Mucosa of gallbladder (tissue), 1 donor: ENCODE results near the gene SSBP2. TPM values are rescaled to one million over a fixed set of nuclear protein-coding genes. Genes with fewer than 3 reads are reported as not detected.
"Not testable (repeated sequence)": the region's sequence is repeated elsewhere in the genome, so short reads cannot be mapped to it uniquely, and the experiment has no call there.

Experiments
- DNase-seq: peaks from one replicate; pipeline ENCODE4 v3.0.0-alpha.2; 2020; ENCODE audit warnings: low spot score
- total RNA-seq: library from RNA; stranded (reverse); gene quantifications from one replicate; pipeline ENCODE4 v1.2.1, GENCODE V29; 2021
- donor health status: DM: no; HTN: no; CAD: no.

SSBP2 gene
- total RNA-seq, 1 donor from 2014 or later = 67.5 TPM

DNA sequence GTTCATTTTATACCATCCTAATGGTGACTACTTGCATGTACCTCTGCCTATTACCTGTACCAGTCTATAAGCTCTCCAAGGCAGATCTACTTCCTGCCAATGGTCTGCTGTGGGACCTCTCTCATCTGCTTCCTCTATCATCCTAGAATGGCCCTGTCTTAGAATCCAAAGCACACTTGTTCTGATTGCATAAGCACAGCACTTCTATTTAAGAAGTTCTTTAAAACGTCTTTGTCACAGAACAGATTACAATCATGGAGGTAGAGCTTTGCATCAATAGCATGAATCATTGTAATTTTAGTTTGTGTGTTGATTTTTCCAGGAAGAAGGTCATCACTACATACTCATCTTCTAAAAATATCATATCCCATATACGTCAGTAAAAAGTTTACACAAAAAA lies 225.2 kb downstream of the SSBP2 start:
- no peak for DNase-seq

- no peak for DNase-seq
Measured at GRCh38 chr5:81524015-81524414, 226.9 kb downstream of the SSBP2 start.

DNA sequence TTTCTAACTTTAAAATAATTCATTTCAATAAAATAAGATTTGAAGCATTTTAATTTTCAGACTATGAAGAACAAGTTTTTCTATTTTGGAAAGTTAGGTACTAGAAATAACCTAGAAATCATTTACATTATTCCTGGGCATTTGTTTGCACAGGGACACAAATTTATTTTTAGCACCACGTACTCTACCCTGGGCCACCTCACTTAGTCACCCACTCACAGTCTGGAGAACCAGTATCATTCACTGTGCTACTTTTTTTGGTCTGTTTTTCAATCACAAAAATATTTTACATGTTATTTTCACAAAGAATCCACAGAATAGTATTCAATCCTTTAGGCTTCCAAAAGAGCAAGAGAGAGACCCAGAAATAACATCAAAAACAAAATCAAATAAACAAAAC lies 228.3 kb downstream of the SSBP2 start:
- DNase-seq = no peak

DNA sequence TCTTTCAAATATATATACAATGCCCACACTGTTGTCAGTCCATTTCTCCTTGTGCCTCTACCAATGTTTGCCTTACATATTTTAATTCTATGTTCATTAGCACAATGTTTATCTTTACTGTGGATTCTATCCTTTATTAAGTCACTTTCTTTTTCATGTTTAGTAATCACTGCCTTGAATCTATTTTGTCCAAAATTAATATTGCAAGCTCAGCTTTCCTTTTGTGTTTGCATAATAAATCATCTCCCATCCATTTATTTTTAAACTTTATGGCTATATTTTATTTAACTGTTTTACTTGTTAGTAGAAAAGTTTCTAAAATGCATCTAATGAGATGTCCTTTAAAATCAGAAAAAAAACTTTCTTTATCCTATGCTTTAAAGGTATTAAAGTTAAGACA lies 230.1 kb downstream of the SSBP2 start:
- no peak for DNase-seq

DNA sequence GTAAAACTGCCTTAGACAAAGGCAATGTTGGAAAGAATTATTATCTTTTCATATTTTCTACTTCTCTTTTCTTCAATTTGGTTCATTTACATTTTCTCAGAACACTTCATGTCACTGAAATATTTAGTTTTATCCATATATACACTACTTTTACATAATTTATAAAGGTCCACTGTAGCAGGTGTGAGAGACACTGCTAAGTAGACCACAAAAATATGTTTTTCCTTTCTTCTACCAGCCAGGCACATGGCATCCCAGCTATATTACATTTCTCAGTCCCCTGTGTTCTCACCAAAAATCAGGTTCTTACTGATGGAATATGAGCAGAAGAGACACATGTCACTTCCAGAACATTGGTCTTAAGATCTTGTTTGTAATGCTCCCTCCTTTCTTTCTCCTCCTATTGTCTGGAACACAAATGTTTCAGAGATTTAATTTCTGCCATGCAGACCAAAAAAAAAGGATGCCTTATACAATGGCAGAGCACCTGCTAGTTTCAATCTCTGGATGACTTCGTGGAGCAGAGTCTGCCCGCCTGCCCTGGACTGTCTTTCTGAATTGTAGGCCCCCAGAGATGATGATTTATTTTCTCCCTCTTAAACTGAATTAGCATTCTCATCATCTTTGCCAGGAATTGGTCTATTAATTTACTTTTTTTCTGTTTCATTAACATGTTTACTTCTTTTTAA lies 231.5 kb downstream of the SSBP2 start:
- no peak for DNase-seq

GRCh38 chr5:81517462-81517861 lies 233.4 kb downstream of the SSBP2 start:
- DNase-seq = no peak

GRCh38 chr5:81516091-81516490 lies 234.8 kb downstream of the SSBP2 start:
- no peak for DNase-seq

DNA sequence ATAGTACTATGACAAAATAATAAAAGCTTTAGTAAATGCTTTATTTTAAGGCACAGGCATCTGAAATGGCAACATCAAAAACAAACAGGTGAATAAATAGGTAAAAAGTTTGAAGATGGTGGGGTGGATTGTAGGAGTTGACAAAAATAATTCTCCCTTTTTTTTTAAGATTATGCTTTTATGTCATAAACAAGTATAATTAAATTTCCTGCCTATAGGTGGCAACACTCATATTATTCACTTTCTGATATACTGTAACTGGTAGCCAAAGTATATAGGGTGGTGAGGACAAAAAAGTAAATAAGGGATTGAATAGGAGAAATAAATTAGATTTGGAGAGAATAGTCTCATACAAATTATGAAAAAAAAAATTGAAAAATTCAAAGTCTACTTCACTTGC lies 236.9 kb downstream of the SSBP2 start:
- no peak for DNase-seq

DNA sequence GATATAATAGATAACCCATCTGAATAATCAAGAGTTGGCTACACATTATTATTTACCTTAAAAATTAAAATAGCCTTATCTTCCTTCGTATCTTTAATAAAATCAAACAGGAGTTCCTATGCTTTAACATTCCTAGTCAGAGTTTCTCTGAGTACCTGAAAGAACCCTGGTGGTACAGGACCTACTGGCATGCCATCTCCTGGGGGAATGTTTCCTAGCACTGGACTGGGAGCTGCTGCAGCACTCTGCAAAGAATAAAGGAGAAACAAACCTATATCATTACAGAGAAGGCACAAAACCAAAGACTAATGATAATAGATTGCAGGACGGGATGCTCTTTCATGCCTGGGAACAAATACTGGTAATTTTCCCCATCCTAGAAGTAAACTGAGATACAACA lies 237.4 kb downstream of the SSBP2 start:
- DNase-seq = no peak

DNA sequence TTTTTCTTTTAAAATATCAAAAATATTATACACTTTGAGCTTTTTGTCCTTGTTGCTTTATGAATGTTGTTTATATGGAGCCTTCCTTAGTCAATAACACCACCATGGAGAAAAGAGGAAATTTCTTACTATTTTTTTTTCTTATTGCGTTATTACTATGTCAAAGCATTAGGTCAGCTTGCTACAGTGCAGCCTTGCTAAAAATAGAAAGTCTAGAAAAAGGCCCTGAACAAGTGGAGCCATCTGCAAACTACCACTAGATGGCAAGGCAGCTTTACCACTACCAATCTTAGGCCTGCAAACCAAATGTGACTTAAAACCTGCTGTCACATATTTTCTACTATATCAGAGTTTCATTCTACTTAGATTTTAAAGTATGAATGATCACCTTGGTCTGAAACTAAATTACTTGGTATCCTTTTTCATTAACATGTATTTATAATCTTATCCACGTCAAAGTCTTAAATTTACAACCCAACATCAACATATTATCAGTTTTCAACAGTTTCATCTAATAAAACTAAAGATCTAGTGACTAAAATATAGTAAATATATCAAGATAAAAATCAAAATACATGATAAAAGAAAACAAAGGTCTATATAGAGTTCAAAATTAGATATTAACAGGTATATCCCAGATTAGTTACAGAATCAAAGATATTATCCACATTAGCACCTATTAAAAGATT lies 243.9 kb downstream of the SSBP2 start:
- DNase-seq = peak; percentile 76

GRCh38 chr5:81506378-81506777 lies 244.5 kb downstream of the SSBP2 start:
- no peak for DNase-seq

GRCh38 chr5:81505672-81506071 lies 245.2 kb downstream of the SSBP2 start:
- DNase-seq = no peak

DNA sequence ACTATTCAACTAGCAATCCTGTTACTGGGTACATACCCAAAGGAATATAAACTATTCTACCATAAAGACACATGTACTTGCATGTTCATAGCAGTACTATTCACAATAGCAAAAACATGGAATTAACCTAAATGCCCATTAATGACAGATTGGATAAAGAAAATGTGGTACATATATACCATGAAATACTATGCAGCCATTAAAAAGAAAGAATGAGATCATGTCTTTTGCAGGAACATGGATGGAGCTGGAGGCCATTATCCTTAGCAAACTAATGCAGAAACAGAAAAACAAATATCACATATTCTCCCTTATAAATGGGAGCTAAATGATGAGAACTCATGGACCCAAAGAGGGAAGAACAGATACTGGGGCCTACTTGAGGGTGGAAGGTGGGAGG lies 247.3 kb downstream of the SSBP2 start:
- not testable (repeated sequence) for DNase-seq

DNA sequence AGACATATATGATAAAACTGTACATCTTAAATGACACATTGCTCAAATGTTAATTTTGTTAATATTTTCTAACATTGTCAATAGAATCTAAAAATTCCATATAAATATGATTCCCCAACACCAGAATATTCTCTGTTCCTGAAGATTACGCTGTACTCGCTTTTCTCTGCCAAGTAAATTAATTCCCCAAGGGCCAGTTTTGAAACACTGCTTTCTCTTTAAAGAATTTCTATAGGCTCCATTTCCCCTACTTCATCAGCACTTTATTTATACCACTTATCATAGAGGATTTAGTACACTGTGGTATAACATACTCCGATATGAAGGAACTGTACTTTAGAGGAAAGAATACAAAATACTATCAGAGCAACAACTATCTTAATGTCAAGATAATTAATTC lies 255.6 kb downstream of the SSBP2 start:
- DNase-seq = no peak

DNA sequence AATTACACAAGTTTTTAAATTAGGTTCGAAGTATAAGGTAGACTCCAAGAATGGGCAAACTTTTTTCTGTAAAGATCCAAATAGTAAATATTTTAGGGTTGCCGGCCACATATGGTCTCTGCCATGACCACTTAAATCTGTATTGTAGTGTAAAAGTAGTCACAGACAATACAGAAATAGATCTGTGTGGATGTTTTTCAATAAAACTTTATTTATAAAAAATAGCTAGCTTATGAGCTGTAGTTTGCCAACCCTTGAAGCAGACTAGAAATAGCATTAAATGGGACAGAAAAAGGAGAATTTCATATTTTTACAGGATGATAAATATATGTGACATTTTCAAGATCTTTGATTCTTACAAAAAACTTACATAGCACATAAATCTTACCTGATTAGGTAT lies 262.0 kb downstream of the SSBP2 start:
- DNase-seq = no peak

- DNase-seq = no peak
Measured at GRCh38 chr5:81486711-81487110, 264.2 kb downstream of the SSBP2 start.

DNA sequence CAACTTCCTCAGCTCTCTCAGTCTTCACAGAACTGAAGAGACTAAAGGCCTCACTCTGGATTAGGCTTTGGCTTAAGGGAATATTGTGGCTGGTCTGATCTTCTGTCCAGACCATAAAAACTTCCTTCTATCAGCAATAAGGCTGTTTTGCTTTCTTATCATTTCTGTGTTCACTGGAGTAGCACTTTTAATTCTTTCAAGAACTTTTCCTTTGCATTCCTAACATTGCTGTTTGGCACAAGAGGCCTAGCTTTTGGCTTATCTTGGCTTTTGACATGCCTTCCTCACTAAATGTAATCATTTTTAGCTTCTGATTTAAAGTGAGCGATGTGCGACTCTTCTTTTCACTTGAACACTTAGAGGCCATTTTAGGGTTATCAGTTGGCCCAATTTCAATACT lies 268.3 kb downstream of the SSBP2 start:
- no peak for DNase-seq

- DNase-seq = not testable (repeated sequence)
Measured at GRCh38 chr5:81473395-81473794, 277.5 kb downstream of the SSBP2 start.

DNA sequence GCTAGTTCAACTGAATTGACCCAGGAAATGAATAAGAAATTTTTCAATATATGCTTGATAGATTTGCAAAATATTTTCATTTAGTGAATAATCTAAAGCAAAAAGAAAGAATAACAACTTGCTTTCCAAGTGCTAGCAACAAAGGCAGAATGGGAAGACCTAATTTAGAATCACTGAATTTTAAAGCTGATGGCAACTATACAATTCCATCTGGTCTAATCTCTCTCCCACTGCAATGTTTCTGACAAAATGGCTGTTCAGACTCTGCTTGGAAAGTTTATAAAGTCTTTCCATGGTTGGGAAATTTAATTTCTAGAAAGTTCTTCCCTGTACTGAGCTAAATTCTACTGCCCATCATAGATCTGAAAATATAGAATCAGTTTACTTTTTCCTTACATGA lies 281.2 kb downstream of the SSBP2 start:
- no peak for DNase-seq

DNA sequence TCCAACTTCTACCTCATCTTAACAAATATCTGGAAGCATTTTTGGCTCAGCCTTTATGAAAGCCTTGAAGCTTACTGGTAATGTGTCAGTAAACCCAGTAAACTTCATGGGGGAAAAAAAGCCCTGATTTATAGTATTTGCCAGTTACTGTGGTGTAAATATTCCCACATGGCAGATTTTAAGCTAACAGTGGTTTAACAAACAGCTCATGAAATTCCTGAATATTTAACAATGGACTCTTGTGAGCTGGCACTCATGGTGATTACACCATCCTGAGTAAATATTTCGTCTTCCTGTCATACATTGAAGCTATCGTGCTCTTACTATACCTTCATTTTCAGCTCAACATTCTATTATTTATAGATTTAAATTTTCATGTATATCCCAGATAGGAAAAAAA lies 300.0 kb downstream of the SSBP2 start:
- no peak for DNase-seq

DNA sequence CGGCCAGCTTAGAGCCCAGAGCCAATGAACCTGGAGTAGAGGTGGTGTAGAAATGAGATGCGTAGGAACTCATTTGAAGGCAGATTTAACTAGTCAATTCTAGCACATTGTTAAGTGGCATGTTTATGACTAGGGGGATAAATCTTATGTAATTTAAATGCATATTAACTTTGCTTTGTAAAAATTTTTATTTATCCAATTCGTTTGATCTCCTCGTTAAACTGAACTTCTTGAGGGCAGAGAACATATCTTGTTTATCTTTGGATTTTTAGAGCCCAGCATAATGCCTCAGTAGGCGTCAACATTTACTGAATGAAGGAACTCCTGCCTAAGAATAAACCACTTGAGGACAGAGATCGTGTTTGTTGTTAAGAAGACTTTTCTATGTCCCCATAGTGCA lies 315.9 kb downstream of the SSBP2 start:
- no peak for DNase-seq

DNA sequence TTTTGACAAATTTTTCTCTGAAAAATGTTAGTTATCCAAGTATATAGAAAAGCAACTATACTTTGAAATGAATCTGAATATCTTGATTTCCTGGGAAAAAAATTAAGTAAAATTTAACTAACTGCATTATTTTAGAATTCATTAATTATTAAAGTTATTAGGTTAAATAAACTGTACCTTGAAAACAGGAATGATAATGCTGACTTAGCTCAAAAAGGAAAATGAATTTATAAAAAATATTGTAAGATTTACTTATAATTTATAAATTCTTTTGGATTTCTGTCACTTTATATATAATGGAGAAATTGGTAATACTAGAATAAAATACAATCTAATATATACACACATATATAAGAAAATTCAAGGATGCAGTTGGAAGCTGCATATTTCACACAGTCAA lies 320.9 kb downstream of the SSBP2 start:
- no peak for DNase-seq

DNA sequence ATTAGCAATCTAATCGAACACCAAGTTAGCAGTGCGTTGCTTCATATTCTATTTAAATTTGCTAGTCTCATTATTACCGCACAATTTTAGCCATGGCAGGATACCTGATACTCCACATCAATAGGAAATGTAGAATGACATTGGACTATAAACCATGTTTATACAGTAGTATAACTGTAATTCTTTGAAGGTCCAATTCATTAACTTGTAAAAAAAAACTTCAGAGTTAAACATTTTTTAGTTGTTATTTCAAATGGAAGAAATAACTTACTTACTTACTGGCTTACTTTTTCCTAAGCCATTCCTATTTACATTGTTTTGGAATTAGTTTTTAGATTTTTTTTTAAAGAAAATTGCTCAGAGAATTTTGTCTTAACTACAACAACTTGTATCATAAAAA lies 321.5 kb downstream of the SSBP2 start:
- no peak for DNase-seq

GRCh38 chr5:81428861-81429260 lies 322.0 kb downstream of the SSBP2 start:
- DNase-seq = no peak
